LNCAP (cell line): ENCODE data around the gene FAT1.

Experiments
- TF ChIP-seq, protein P1 (sequence below): fragments of 450-650 bp; IDR thresholded peaks from 2 replicates; pipeline ENCODE4 v1.5.1; 2017; ENCODE audit warnings: mild to moderate bottlenecking

Gene FAT1

DNA sequence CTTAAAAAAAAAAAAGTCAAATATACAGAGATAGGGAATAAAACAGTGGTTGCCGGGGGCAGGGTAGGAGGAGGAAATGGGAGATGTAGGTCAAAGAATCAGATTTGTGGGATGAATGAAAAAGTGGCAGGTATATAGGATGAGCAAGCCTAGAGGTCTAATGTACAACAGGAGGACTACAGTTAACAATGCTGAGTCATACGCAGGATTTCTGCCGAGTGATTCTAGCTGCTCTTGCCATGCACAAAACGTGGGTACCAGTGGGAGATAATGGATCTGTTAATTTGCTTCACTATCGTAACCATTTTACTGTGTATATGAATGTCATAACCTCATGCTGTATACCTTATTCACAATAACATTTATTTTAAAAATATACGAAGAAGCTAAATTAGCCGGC lies 157.6 kb downstream of the FAT1 start:
- TF ChIP-seq, protein P1, sequence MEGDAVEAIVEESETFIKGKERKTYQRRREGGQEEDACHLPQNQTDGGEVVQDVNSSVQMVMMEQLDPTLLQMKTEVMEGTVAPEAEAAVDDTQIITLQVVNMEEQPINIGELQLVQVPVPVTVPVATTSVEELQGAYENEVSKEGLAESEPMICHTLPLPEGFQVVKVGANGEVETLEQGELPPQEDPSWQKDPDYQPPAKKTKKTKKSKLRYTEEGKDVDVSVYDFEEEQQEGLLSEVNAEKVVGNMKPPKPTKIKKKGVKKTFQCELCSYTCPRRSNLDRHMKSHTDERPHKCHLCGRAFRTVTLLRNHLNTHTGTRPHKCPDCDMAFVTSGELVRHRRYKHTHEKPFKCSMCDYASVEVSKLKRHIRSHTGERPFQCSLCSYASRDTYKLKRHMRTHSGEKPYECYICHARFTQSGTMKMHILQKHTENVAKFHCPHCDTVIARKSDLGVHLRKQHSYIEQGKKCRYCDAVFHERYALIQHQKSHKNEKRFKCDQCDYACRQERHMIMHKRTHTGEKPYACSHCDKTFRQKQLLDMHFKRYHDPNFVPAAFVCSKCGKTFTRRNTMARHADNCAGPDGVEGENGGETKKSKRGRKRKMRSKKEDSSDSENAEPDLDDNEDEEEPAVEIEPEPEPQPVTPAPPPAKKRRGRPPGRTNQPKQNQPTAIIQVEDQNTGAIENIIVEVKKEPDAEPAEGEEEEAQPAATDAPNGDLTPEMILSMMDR: no peak

- TF ChIP-seq, protein P1: no peak
Observed at GRCh38 chr4:186563761-186564160, 159.9 kb downstream of the FAT1 start.

DNA sequence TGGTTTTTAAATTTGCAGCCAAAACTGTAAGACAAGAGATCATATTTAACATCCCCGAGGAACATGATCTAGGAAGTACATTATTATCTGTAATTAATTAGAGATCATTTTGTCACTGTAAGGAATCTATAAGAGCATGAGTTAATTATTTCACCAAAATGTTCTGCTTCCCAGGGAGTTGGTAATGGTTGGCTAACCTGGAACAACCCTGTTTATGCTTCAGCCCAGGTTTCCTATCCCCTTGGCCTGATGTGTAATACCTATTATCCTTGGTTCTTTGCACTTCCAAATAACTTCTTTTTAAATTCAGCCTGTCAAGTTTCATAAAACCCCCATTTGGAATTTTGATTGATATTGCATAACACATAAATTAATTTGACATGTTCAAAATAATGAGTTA lies 161.9 kb downstream of the FAT1 start:
- TF ChIP-seq, protein P1: no peak

GRCh38 chr4:186560647-186561046 lies 163.0 kb downstream of the FAT1 start:
- TF ChIP-seq, protein P1: no peak

DNA sequence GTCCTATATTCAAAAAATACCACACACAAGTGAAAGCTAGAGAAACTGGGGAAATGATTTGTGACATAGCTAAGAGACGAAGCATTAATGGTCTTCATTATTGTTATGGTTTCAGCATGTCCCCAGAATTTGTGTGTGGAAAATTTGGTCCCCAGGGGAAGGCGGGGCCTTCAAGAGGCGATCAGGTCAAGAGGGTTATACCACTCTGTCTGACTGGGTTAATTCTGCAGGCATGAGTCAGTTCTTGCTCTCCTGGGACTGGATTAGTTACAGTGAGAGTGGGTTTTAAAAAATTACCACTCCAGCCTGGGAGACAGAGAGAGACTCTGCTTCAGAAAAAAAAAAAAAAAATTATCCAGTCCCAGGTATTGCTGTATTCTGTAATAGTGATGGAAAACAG lies 166.2 kb downstream of the FAT1 start:
- TF ChIP-seq, protein P1: no peak

- TF ChIP-seq, protein P1: no peak
Observed at GRCh38 chr4:186557061-186557460, 166.6 kb downstream of the FAT1 start.

GRCh38 chr4:186554914-186555827 lies 168.5 kb downstream of the FAT1 start, which contains the start of gene MTNR1A:
MTNR1A (minus strand) TSS chr4:186555567; CDS start chr4:186555365, 202 bp downstream.
- TF ChIP-seq, protein P1: peak; percentile 39; the same call in 1 of the 2 replicates
